Smooth muscle cell (in vitro differentiated cells): Measurements from ENCODE around the gene PSAT1. TPM values are rescaled to one million over a fixed set of nuclear protein-coding genes. Genes with fewer than 3 reads are reported as not detected.

Experiments used
- DNase-seq: peaks from one replicate; lab custom pipeline; 2025; ENCODE audit not compliant: unreplicated experiment; lab: John Stamatoyannopoulos, UW
- H2AFZ ChIP-seq: fragments of 200-600 bp; sonication (generic); 2 replicates; pipeline ENCODE4 v1.6.0; 2016; ENCODE audit warnings: antibody characterized with exemption, low read depth, mild to moderate bottlenecking
- H3F3A ChIP-seq: fragments of 200-600 bp; sonication (generic); 2 replicates; pipeline ENCODE4 v1.6.0; 2017; ENCODE audit warnings: antibody characterized with exemption, low read depth
- H3K27ac ChIP-seq: fragments of 200-600 bp; sonication (generic); 2 replicates; pipeline ENCODE4 v1.5.1; 2016; ENCODE audit warnings: low read depth, mild to moderate bottlenecking
- H3K27me3 ChIP-seq: fragments of 200-600 bp; sonication (generic); 2 replicates; pipeline ENCODE4 v1.6.1; 2016; ENCODE audit warnings: low read depth, mild to moderate bottlenecking
- H3K36me3 ChIP-seq: fragments of 200-600 bp; sonication (generic); 2 replicates; pipeline ENCODE4 v1.5.1; 2016; ENCODE audit warnings: low read depth
- H3K4me1 ChIP-seq: fragments of 200-600 bp; sonication (generic); 2 replicates; pipeline ENCODE4 v1.5.1; 2016; ENCODE audit warnings: low read depth
- H3K4me2 ChIP-seq: fragments of 200-600 bp; sonication (generic); 2 replicates; pipeline ENCODE4 v1.6.0; 2016; ENCODE audit warnings: mild to moderate bottlenecking
- H3K4me3 ChIP-seq: fragments of 200-600 bp; sonication (generic); 2 replicates; pipeline ENCODE4 v1.5.1; 2016; ENCODE audit warnings: mild to moderate bottlenecking
- H3K79me2 ChIP-seq: fragments of 200-600 bp; sonication (generic); 2 replicates; pipeline ENCODE4 v1.6.0; 2016; ENCODE audit warnings: low read depth, mild to moderate bottlenecking
- H3K9ac ChIP-seq: fragments of 200-600 bp; sonication (generic); 2 replicates; pipeline ENCODE4 v1.6.0; 2016; ENCODE audit warnings: low read depth
- H3K9me3 ChIP-seq: fragments of 200-600 bp; sonication (generic); replicated peaks from 2 replicates; pipeline ENCODE4 v1.5.1; 2016; ENCODE audit warnings: low read depth
- H4K20me1 ChIP-seq: fragments of 200-600 bp; sonication (generic); 2 replicates; pipeline ENCODE4 v1.6.0; 2016; ENCODE audit warnings: low read depth
- WGBS: methylation state at CpG from one replicate; pipeline ENCODE4 v1.1.7; 2016; ENCODE audit warnings: low lambda C conversion rate; 5-methylcytosine and 5-hydroxymethylcytosine counted together
- polyA plus RNA-seq: library from polyadenylated mRNA; unstranded; fragments of >200 nt; fragmentation: Nextera tagmentation; extraction: Ambion mirVana; gene quantifications from 2 replicates; pipeline ENCODE4 v1.2.1, GENCODE V29; 2016
- total RNA-seq: library from RNA; depleted of rRNA; stranded (reverse); fragments of >200 nt; gene quantifications from 2 replicates; pipeline ENCODE4 v1.2.3, GENCODE V29; 2014
- TF ChIP-seq, protein P1 (sequence below): fragments of 200-600 bp; sonication (generic); IDR thresholded peaks from 2 replicates; pipeline ENCODE4 v1.5.1; 2017; ENCODE audit warnings: borderline replicate concordance, mild to moderate bottlenecking, antibody characterized with exemption; ENCODE audit not compliant: insufficient read depth, poor library complexity, severe bottlenecking

The PSAT1 gene
- total and polyA plus RNA-seq, 2 experiments from 2014 or later, result 70.6 to 85.1 TPM

GRCh38 chr9:78321505-78321904 is 24.6 kb downstream of the PSAT1 start:
- Histone ChIP-seq H3K27me3 (no peaks in the 10 kb centered on the region), H3K9me3 (no peaks in the 10 kb centered on the region), H3K4me3 (no peak overlapping the region), H2AFZ (no peak overlapping the region), H4K20me1 (peaks cover under 1% of the 10 kb centered on the region), H3K27ac (no peak overlapping the region), H3F3A (no peaks in the 10 kb centered on the region), H3K9ac (no peak overlapping the region), H3K79me2 (no peaks in the 10 kb centered on the region), H3K4me1 (no peaks in the 10 kb centered on the region), H3K4me2 (no peak overlapping the region), H3K36me3 (no peaks in the 10 kb centered on the region)
- TF ChIP-seq, protein P1, sequence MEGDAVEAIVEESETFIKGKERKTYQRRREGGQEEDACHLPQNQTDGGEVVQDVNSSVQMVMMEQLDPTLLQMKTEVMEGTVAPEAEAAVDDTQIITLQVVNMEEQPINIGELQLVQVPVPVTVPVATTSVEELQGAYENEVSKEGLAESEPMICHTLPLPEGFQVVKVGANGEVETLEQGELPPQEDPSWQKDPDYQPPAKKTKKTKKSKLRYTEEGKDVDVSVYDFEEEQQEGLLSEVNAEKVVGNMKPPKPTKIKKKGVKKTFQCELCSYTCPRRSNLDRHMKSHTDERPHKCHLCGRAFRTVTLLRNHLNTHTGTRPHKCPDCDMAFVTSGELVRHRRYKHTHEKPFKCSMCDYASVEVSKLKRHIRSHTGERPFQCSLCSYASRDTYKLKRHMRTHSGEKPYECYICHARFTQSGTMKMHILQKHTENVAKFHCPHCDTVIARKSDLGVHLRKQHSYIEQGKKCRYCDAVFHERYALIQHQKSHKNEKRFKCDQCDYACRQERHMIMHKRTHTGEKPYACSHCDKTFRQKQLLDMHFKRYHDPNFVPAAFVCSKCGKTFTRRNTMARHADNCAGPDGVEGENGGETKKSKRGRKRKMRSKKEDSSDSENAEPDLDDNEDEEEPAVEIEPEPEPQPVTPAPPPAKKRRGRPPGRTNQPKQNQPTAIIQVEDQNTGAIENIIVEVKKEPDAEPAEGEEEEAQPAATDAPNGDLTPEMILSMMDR, result no peak
- no peak for DNase-seq
- WGBS, result 92% methylated on average over 7 of the region's 7 CpGs

GRCh38 chr9:78324068-78324650 is 27.2 kb downstream of the PSAT1 start:
- no peak overlapping the region for H3K4me2 ChIP-seq
- H3K36me3 ChIP-seq, result no peaks in the 10 kb centered on the region
- TF ChIP-seq, protein P1, result no peak
- no peaks in the 10 kb centered on the region for H3K27me3 ChIP-seq
- H3K4me3 ChIP-seq, result no peak overlapping the region
- no peak for DNase-seq
- peaks cover 3% of the 10 kb centered on the region for H3K79me2 ChIP-seq
- H4K20me1 ChIP-seq, result no peaks in the 10 kb centered on the region
- peaks cover 4% of the 10 kb centered on the region for H3F3A ChIP-seq
- no peaks in the 10 kb centered on the region for H3K9me3 ChIP-seq
- no peak overlapping the region for H3K9ac ChIP-seq
- H2AFZ ChIP-seq, result no peak overlapping the region
- H3K4me1 ChIP-seq, result no peaks in the 10 kb centered on the region
- no peak overlapping the region for H3K27ac ChIP-seq
- WGBS, result 96% methylated on average over 10 of the region's 10 CpGs

- peaks cover 4% of the 10 kb centered on the region for H3F3A ChIP-seq
- H2AFZ ChIP-seq, result no peak overlapping the region
- DNase-seq, result no peak
- no peak overlapping the region for H3K27ac ChIP-seq
- no peak overlapping the region for H3K4me3 ChIP-seq
- 98% methylated on average over 8 of the region's 8 CpGs for WGBS
- no peaks in the 10 kb centered on the region for H3K9me3 ChIP-seq
- no peaks in the 10 kb centered on the region for H3K36me3 ChIP-seq
- TF ChIP-seq, protein P1, result no peak
- no peaks in the 10 kb centered on the region for H3K4me1 ChIP-seq
- H3K4me2 ChIP-seq, result no peak overlapping the region
- H3K27me3 ChIP-seq, result no peaks in the 10 kb centered on the region
- H3K9ac ChIP-seq, result no peak overlapping the region
- no peaks in the 10 kb centered on the region for H4K20me1 ChIP-seq
- peaks cover 3% of the 10 kb centered on the region for H3K79me2 ChIP-seq
These were observed 27.8 kb downstream of the PSAT1 start for GRCh38 chr9:78324682-78325081.

DNA sequence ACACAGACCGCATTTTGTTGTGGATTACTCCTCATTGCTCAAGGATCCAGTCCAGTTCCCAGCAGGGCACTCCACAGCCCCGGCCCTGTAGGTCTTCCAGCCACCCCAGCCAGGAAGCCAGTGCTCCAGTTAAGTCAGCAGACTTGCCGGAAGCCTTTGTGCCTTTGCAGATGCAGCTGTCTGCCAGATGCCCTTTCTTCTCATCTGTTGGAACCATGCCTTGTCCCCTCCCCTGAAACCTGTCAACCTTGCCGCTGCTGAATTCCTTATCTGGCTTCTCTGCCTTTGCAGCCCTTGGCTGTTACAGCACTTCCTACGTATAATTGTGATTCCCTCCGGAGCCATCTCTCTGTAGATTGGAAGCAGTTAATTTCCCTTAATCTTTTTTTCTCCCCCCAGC is 28.4 kb downstream of the PSAT1 start:
- TF ChIP-seq, protein P1, result no peak
- H3K4me2 ChIP-seq, result no peak overlapping the region

More for the DNA sequence above, 28.4 kb downstream of the PSAT1 start:
- Histone ChIP-seq H3K36me3 (no peaks in the 10 kb centered on the region), H3K27me3 (no peaks in the 10 kb centered on the region), H3K27ac (no peak overlapping the region), H3K4me3 (no peak overlapping the region), H3K9ac (no peak overlapping the region), H2AFZ (no peak overlapping the region), H3K79me2 (peaks cover 3% of the 10 kb centered on the region), H3K4me1 (no peaks in the 10 kb centered on the region), H3K9me3 (no peaks in the 10 kb centered on the region), H3F3A (peaks cover 4% of the 10 kb centered on the region), H4K20me1 (no peaks in the 10 kb centered on the region)
- DNase-seq, result no peak
- WGBS, result 34% methylated on average over 6 of the region's 6 CpGs
